HG02678 (cell line): ENCODE results near the gene TNPO1.
"Not testable (repeated sequence)": the region's sequence is repeated elsewhere in the genome, so short reads cannot be mapped to it uniquely, and the experiment has no call there.

ENCODE experiments used
- ATAC-seq: cut with Tn5 transposase; IDR thresholded peaks from one replicate; pipeline ENCODE4 v1.9.1; 2021; ENCODE audit warnings: mild to moderate bottlenecking, moderate library complexity; ENCODE audit not compliant: unreplicated experiment

The TNPO1 gene

GRCh38 chr5:72816284-72817075 lies at the start of gene TNPO1:
TNPO1 (plus strand) TSS chr5:72816661; CDS start chr5:72816738, 77 bp downstream.
- ATAC-seq = peak; percentile 82

GRCh38 chr5:72767289-72768010 lies 49.0 kb upstream of the TNPO1 start:
- no peak for ATAC-seq

DNA sequence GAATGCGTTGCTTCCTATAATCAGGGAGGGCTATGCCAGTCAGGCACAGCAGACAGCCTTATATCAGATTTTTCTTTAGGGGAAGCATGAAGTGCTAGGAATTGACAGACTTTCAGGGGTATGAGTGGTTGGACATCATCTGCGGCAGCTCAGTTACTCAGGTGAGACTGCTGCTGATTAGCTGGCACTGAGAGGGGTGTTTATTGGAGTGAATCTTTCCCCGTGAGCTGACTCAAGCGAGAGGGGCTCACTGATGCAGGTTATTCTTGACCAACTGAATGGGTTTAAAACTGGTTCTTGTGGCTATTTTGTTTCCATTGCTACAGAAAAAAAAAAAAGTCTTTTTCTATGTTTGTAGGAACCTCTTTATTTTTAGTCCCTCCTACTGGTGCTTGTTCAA lies 46.2 kb upstream of the TNPO1 start:
- ATAC-seq = no peak

- ATAC-seq = no peak
Measured at GRCh38 chr5:72776684-72777083, 39.8 kb upstream of the TNPO1 start.

DNA sequence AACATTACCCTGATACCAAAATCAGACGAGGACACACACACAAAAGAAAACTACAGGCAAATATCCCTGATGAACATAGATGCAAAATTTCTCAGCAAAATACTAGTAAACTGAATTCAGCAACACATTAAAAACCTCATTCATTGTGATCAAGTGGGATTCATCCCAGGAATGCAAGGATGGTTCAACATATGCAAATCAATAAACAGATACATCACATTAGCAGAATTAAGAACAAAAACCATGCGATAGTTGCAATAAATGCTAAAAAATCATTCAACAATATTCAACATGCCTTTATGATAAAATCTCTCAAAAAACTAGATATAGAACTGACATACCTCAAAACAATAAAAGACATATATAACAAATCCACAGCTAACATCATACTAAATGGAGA lies 36.9 kb upstream of the TNPO1 start:
- no peak for ATAC-seq

DNA sequence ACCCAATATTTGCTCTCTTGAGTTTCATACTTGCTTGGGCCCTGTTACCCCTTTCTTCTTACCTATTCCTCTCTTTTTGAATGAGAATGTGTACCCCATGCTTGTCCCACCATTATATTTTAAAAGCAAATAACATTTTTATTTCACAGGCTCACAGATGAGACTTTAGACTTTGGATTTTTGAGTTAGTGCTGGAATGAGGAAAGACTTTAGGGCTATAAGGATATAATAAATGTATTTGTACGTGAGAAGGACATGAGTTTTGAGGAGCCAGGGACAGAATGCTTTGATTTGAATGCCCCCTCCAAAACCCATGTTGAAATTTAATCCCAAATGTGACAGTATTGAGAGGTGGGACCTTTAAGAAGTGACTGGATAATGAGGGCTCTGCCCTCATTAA lies 33.1 kb upstream of the TNPO1 start:
- no peak for ATAC-seq

- ATAC-seq = no peak
Measured at GRCh38 chr5:72784129-72784528, 32.3 kb upstream of the TNPO1 start.

DNA sequence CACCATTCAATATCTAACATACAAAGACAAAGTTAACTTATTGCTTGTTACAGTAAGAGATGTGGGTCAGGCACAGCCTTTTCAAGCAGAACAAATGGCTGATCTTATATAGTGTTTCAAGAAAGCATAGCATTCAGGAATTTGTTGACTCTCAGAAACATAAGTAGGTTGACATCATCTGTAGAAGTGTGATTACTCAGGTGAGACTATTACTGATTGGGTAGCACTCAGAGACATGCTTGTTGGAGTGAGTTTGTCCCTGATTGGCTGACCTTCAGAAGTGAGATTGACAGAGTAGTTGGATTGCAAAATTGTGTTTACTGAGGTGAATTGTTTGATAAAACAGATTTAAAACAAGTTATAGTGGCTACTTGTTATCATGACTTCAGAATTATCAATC lies 30.7 kb upstream of the TNPO1 start:
- ATAC-seq = no peak

DNA sequence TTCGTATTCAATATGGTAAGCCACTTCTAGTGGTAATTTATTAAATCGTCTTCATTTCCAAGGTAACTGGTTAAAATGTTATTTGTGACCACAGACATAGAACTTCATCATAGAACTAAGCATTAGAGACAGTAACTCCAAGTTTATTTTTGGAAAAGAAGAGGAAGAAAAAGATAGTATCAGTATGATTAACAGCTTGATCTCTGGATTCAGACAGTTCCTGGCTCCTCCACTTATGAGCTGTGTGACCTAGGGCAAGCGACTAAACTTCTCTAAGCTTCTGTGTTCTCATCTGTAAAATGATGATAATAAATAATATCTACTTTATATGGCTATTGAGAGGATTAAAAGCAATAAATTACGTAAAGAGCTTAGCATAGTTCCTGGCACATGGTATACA lies 29.8 kb upstream of the TNPO1 start:
- ATAC-seq = no peak

DNA sequence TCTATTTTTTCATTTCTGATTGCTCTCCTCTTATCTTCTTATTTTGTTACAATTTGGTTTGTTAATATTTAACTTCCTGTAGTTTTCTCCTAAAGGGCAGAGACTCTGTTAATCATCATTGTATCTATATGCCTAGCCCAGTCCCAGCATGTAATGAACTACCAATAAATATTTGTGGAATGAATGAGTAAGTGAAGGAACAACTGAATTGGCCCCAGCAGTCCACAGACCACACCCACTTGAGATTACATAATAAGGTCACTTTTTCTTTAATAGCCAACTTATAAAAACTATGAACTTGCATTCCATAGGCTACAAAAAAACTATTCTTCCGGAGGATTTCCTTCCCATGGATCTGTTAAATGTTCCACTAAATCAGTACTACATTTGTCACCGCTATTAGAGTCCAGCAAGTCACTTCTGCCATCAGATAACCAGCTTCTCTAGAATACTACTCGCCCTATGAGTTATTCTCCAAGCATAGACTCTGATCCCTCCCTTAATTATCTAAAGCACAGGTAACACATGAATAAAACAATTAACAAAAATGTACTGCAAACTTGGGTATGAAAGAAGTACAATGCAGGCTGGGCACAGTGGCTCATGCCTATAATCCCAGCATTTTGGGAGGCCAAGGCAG lies 27.5 kb upstream of the TNPO1 start:
- ATAC-seq = no peak

GRCh38 chr5:72790186-72790585 lies 26.3 kb upstream of the TNPO1 start:
- no peak for ATAC-seq

DNA sequence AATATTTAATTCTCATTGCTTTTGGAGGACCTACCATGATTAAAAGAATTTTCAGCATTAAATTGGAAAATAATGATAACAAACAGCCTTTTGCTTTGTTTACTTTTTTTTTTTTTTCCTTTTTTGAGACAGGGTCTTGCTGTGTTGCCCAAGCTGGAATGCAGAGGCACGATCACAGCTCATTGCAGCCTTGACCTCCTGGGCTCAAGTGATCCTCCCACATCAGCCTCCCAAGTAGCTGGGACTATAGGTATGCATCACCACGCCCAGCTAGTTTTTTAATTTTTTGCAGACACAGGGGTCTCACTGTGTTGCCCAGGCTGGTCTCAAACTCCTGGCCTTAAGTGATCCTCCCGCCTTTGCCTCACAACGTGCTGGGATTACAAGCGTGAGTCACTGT lies 23.8 kb upstream of the TNPO1 start:
- ATAC-seq = not testable (repeated sequence)

- ATAC-seq = no peak
Measured at GRCh38 chr5:72796001-72796400, 20.5 kb upstream of the TNPO1 start.

DNA sequence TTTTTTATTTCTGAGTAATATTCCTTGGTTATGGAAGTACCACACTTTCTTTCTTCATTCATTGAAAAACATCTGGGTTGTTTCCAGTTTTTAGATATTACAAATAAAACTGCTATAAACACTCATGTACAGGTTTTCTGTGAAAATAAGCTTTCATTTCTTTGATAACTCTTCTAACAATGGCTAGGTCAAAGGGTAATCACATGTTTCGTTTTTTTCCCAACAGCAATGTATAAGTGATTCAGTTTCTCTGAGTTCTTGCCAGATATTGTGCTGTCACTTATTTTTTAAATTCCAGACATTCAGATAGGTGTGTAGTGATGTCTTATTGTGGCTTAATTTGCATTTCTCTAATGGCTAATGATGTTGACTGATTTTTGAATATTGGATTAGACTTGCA lies 16.7 kb upstream of the TNPO1 start:
- no peak for ATAC-seq

- ATAC-seq = not testable (repeated sequence)
Measured at GRCh38 chr5:72808637-72809036, 7.8 kb upstream of the TNPO1 start.

DNA sequence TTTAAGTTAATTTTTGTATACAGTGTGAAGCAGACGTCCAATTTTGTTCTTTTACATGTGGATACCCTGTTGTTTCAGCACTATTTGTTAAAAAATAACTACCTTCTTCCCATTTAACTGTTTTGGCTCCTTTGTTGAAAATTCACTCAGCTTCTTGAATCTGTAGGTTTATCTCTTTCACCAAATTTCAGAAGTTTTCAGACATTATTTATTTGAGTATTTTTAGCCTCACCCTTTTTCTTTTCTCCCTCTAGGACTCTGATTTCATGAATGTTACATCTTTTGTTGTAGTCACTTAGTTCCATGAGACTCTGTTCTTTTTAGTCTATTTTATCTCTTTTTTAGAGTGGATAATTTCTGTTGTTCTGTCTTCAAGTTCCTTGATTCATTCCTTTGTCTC lies 4.6 kb upstream of the TNPO1 start:
- no peak for ATAC-seq

DNA sequence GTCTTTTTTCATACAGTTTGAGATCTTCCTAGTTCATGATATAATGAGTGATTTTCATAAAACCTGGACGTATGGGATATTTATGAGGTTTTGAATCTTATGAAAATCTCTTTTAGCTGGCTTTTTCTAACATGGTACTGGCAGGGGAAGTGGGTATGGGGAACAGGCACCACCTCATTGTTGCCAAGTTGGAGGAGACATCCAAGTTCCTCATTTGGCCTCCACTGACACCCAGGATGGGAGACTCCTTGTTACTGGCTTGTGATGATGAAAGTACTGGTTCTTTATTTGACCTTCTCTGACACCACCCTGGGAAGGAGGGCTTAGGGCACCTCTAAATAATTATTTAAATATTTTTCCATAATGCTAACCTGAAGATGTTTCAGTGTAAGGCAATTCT lies 4.0 kb upstream of the TNPO1 start:
- no peak for ATAC-seq

DNA sequence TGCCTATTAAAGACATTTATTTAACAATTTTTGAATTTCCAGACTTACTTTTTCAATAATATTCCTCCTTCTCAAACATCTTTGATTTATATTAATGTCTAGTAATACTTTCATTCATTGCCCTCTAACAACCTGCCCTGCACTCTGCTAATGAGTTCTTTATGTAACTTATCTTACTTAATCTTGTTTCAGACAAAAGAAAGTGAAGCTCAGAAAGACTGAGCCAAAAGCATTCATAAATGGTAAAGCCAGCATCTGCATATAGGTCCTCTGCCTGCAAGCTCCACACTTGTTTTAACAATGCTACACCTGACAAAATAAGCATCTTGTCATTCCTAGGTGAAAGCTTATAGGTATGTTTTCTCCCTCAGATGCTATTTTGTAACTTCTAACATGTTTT lies 2.4 kb upstream of the TNPO1 start:
- ATAC-seq = no peak

DNA sequence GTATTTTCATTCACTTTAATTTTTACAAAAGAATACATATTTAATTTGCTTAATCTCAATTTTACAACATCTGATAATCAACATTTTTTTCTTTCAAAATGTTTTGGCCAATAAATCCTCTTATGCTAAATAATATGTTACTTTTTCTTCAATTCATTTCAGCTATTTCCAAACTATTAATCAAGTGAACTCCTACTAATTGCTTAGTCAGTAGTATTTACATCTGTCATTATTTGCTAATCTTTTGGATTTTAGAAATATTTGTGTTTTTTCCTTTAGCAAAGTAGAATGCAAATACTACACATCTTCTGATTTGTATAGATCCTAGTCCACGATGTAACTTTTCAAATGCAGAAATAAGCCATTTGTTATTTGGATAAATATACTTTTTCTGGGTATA lies 1.6 kb upstream of the TNPO1 start:
- ATAC-seq = no peak

DNA sequence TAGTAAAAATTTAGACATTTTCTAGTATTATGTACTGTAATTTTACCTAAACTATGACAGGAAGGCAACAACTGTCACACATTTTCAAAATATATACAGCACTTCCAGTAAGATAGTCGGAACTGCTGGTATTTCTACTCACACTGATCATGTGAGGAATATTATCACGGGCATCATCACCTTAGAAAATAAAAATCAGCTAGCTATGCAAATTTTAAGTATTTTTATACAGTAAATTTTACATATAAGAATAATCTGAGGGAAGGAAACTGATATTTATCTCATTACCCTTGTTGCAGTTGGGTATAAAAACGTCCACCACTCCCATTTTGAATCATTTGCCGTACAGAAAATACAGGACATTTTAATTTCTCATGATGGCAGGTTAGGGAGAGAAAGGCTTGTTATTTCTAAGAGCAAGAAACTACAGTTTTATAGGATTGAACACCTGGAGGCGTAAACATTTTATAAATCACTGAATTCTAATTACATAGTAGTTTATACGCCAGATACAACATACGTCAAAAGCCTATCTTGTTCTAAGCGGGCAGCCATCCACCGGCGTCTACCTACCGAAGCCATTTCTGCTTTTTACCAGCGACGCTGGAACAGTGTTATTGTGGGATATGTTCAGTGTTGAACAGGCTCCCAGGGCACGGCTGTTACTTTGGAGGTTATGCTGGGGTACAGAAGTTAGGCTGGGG lies 729 bp upstream of the TNPO1 start:
- ATAC-seq = no peak

DNA sequence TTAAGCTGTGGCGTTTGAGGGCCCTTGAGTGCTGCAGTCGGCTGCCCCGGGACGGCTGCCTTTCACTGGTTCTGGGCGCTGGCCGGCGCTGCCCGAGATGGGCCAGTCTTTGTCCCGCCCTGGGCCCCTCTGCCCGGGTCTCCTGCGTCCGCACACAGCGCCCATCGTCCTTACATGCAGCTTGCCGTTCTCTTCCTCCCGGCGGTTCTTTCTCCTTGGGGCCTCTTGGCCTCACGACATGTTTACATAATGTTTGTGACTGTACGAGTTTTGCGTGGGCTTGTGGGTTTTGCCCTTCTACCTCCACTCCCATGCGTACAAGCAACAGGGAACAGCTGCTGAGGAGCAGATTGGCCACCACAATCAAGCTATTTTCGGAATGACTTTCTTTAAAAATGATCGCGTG lies 618 bp downstream of the TNPO1 start:
- ATAC-seq = peak; percentile 28
